HG03108 (cell line): ENCODE results near the gene SLN.
"Not testable (repeated sequence)": the region's sequence is repeated elsewhere in the genome, so short reads cannot be mapped to it uniquely, and the experiment has no call there.

Source experiments
- ATAC-seq: cut with Tn5 transposase; IDR thresholded peaks from one replicate; pipeline ENCODE4 v1.9.1; 2021; ENCODE audit warnings: moderate library complexity; ENCODE audit not compliant: unreplicated experiment

The SLN gene

DNA sequence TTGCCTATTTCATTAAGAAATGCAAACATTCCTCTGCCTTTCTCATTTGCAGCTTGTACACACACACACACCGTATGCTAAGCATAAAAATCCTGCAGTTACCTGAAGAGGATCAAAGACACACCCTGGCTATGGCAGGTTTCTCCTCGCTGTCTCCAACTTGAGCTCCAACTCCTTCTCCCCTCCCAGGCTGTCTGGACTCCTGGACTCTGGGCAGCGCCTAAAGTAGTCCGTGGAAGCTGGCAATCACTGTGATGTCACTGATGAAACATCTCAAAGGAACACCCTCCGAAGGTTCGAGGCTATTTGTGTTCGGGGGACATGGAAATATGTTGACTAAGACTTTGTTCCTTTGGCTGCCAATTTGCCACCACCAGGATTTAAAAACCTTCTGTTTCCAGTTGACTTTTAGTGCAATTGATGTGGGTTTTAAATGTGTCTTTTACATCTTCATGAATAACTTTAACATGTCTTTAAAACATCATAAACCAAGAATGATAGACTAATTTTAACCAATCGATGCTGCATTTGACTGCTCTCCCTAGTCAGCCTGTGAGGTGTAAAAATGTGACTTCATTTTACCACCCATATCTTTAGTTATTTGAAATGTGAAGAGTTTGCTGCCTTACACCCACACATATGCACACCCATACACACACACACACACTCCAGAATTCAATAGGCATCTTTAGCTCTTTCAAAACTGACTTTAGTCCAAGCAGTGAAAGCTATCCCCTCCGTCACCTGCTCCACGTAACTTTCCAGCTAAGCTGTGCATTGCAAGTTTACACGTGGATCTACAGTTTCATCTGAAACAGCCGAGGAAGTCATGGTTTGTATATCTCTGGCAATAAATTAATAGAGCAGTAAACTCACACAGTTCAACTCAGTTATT, at the start of gene SLN:
TSS of gene SLN (minus strand) at position 196 of the 895 bp plus-strand sequence.
- no peak for ATAC-seq

GRCh38 chr11:107758719-107759355, 47.0 kb upstream of the SLN start:
- ATAC-seq = not testable (repeated sequence)

- ATAC-seq = no peak
Observed at GRCh38 chr11:107757661-107758060, 45.8 kb upstream of the SLN start.

- ATAC-seq = no peak
Observed at GRCh38 chr11:107756553-107756952, 44.7 kb upstream of the SLN start.

- no peak for ATAC-seq
Observed at GRCh38 chr11:107752949-107753822, 41.3 kb upstream of the SLN start.

GRCh38 chr11:107752508-107752907, 40.7 kb upstream of the SLN start:
- no peak for ATAC-seq

DNA sequence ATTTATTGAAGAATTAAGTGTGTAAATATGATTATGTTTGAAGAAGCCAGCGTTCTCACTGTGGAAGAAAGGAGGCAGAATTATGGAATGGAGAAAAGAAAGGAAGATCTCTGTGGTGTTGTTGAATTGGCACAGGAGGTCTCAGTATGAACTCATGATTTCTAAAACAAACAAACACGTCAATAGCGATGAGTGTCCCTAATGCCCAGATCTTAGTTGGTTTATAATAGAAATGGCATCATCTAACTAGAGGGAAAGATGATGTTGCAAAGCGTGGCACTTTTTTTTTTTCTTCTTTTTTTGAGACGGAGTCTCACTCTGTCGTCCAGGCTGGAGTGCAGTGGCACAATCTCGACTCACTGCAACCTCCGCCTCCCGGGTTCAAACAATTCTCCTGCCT, 39.2 kb upstream of the SLN start:
- ATAC-seq = no peak

- no peak for ATAC-seq
Observed at GRCh38 chr11:107750313-107750712, 38.5 kb upstream of the SLN start.

GRCh38 chr11:107747622-107748021, 35.8 kb upstream of the SLN start:
- no peak for ATAC-seq

- ATAC-seq = no peak
Observed at GRCh38 chr11:107744736-107745135, 32.9 kb upstream of the SLN start.

GRCh38 chr11:107743191-107743590, 31.3 kb upstream of the SLN start:
- no peak for ATAC-seq

DNA sequence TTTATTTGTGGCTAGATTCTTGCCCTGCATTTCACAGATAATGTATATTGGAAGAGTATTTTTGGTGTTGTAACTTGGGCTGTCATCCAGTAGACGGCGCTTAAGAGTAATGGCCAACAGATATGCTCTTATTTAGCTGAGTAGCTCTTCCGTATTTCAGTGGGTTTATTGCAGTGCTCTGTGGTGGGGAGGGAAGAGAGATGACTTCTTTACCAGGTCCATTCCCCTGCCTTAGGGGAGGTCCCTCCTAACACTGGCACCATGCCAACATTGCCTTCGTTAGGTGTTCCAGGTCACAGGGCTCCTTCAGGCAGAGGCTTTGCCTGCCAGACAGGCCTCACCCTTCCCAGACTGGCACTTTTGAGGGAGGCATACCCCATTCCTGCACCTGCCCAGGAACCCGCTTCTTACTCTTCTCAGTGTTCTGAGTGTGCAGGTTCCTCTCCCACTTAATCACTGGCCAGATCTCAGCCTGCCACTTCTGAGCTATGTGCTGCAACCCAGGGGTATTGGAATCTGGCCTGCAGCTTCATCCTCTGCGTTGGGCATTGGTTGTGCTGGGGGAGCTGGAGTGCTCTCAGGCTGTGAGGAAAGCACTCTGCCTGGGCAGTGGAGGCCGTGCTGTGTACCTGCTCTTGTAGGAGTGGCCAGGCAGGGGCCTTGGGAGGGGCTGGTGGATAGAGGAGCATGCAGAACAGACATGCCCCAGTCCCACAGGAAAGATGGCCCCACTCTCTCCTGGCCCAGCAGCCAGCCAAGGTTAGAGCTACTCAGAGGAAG, 29.4 kb upstream of the SLN start:
- ATAC-seq = peak; percentile 76

- ATAC-seq = no peak
Observed at GRCh38 chr11:107740271-107740670, 28.4 kb upstream of the SLN start.

- no peak for ATAC-seq
Observed at GRCh38 chr11:107736546-107736945, 24.7 kb upstream of the SLN start.

GRCh38 chr11:107733518-107733917, 21.7 kb upstream of the SLN start:
- ATAC-seq = no peak

DNA sequence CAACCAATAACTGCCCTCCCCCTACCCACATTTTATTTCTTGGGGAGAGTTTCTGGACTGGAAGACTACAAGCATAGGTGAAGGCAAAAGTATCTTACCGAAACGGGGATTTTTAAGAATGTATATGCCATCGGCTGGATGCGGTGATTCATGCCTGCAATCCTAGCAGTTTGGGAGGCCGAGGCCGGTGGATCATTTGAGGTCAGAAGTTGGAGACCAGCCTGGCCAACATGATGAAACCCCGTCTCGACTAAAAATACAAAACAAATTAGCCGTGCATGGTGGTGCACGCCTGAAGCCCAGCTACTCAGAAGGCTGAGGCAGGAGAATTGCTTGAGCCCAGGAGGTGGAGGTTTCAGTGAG, 20.8 kb upstream of the SLN start:
- no peak for ATAC-seq

DNA sequence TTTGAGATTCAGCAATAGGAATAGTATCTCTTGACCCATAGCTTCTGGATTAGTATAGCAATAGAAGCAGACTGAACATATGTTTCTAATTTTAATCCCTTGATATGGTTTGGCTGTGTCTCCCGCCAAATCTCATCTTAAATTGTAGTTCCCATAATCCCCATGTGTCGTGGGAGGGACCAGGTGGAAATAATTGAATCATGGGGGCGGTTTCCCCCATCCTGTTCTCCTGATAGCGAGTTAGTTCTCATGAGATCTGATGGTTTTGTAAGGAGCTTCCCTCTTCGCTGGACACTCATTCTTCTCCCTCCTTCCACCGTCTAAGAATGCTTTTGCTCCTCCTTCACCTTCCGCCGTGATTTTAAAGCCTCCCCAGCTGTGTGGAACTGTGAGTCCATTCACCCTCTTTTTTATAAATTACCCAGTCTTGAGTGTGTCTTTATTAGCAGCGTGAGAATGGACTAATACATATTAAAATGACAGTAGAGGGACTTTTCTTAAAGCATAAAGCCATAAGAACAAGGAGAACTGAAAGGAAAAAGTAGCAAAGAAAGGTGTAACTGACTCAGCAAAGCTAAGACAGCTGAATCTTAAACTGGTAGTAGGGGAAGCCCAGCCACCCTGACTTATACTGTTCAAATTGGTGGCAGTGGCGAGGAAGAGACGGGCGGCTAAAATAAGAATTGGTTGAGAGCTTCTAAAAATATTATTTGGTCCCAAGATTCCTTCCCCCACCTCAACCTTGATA, 20.3 kb upstream of the SLN start:
- ATAC-seq = peak; percentile 70

- no peak for ATAC-seq
Observed at GRCh38 chr11:107722662-107723061, 10.8 kb upstream of the SLN start.

DNA sequence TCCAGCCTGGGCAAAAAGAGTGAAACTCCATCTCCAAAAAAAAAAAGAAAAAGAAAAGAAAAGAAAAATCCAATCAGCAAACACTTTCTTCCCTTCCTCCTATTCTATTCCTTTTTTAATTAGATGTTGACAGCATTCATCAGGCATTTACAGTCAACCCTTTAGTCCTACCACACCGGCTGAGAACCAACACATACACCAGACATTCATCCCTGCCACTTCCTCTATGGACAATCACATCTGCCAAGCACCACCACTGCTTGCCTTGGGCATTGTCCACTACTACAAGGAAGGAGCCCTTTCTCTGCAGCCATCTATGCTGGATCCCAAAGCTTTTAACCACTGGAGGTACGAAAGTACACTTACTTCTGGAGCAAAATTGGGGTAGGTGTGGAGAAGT, 9.4 kb upstream of the SLN start:
- ATAC-seq = no peak

- ATAC-seq = no peak
Observed at GRCh38 chr11:107720303-107720774, 8.5 kb upstream of the SLN start.
